ENCODE results near the gene RADIL. TPM values are rescaled to one million over a fixed set of nuclear protein-coding genes. Genes with fewer than 3 reads are reported as not detected.

RADIL gene
- total RNA-seq, 4 donors from 2014 or later: 1.0 to 10.1 (median 6.6) TPM

DNA sequence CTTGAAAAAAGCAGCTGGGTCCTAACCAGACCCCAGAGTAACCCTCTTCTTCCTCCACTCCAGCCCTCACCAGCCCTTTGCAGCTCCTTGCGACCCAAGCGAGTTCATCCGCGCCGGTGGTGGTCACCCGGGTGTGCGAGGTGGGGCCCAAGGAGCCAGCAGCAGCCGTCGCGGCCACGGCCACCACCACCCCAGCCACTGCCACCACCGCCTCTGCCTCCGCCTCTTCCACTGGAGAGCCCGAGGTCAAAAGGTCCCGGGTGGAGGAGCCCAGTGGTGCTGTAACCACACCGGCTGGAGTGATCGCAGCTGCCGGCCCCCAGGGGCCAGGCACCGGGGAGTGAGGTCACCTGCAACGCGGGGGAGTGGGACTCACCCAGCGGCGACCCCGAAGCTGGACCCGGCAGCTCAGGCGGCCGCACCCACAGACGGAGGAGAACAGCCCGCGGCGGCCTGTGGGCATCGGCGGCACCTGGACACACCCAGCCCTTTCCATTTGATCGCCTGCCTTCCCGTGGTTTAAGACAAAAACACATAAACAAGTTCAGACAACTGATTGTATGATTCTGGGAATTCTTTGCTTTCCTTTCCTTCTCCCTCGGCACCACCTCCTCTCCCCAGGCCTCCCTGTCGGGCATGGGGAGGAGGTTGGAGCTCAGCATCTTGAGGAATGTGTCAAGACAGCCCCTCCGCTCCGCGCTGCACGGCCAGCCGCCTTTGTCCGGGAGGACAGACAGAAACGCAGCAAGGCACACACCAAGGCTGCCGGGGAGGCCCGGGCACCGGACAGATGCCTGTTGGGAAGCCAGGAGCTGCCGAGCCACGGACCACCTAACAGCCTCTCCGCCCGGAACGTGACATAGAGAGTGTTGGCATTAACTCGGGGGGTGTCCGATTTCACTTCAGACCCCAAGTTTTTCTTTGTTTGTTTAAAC lies 121.1 kb downstream of the RADIL start:
- DNase-seq: no peak
- H3K27me3 ChIP-seq: no peaks in the 10 kb centered on the region
- H3K36me3 ChIP-seq: no peaks in the 10 kb centered on the region
- intact Hi-C loops (cut with DNase I; ENCODE audit: low total_unique reads): no loop called here
- H3K4me1 ChIP-seq: peaks cover 0 to 14% of the 10 kb centered on the region in 2 donors
- TF ChIP-seq, protein P1, sequence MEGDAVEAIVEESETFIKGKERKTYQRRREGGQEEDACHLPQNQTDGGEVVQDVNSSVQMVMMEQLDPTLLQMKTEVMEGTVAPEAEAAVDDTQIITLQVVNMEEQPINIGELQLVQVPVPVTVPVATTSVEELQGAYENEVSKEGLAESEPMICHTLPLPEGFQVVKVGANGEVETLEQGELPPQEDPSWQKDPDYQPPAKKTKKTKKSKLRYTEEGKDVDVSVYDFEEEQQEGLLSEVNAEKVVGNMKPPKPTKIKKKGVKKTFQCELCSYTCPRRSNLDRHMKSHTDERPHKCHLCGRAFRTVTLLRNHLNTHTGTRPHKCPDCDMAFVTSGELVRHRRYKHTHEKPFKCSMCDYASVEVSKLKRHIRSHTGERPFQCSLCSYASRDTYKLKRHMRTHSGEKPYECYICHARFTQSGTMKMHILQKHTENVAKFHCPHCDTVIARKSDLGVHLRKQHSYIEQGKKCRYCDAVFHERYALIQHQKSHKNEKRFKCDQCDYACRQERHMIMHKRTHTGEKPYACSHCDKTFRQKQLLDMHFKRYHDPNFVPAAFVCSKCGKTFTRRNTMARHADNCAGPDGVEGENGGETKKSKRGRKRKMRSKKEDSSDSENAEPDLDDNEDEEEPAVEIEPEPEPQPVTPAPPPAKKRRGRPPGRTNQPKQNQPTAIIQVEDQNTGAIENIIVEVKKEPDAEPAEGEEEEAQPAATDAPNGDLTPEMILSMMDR (IDR thresholded peaks at IDR 0.05): no peak
- TF ChIP-seq POLR2A (IDR thresholded peaks at IDR 0.05): no peak
- no peaks in the 10 kb centered on the region for H3K9me3 ChIP-seq
- no peak overlapping the region for H3K27ac ChIP-seq
- H3K4me3 ChIP-seq: no peak overlapping the region

DNA sequence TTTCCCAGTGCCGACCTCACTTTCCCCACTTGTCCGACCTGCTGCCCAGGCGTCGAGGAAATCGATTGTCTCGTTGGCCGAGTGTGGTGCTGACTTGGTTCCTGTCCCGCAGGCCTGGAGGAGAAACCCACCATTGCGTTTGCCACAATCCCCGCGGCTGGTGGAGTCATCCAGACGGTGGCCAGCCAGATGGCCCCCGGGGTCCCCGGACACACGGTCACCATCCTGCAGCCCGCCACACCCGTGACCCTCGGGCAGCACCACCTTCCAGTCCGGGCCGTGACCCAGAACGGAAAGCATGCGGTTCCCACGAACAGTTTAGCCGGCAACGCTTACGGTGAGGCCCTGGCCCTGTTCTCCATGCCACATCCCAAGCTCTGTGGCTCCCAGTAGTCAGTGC lies 122.6 kb downstream of the RADIL start:
- Histone ChIP-seq H3K4me3 (no peak overlapping the region), H3K36me3 (no peaks in the 10 kb centered on the region), H3K27ac (no peak overlapping the region), H3K9me3 (no peaks in the 10 kb centered on the region), H3K4me1 (peaks cover 0 to 14% of the 10 kb centered on the region in 2 donors), H3K27me3 (no peaks in the 10 kb centered on the region)
- intact Hi-C loops (cut with DNase I; ENCODE audit: low total_unique reads): no loop called here
- no peak for DNase-seq
- TF ChIP-seq, protein P1 (IDR thresholded peaks at IDR 0.05): no peak
- no peak for TF ChIP-seq POLR2A (IDR thresholded peaks at IDR 0.05)

DNA sequence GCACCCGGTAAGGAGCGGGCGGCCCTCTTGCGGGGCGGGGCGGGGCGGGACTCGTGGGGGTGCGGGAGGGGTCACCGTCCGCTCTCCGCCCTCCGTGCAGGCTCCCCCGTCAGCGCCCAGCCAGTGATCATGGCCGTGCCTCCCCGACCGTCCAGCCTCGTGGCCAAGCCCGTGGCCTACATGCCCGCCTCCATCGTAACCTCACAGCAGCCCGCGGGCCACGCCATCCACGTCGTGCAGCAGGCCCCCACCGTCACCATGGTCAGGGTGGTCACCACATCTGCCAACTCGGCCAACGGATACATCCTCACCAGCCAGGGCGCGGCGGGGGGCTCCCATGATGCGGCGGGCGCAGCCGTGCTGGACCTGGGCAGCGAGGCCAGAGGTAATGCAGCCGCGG lies 124.3 kb downstream of the RADIL start:
- Histone ChIP-seq H3K27me3 (no peaks in the 10 kb centered on the region), H3K36me3 (no peaks in the 10 kb centered on the region), H3K9me3 (no peaks in the 10 kb centered on the region), H3K4me1 (no peaks in the 10 kb centered on the region), H3K27ac (no peak overlapping the region), H3K4me3 (no peak overlapping the region)
- TF ChIP-seq, protein P1 (IDR thresholded peaks at IDR 0.05): no peak
- no peak for TF ChIP-seq POLR2A (IDR thresholded peaks at IDR 0.05)
- intact Hi-C loops (cut with DNase I; ENCODE audit: low total_unique reads): no loop called here
- no peak for DNase-seq

GRCh38 chr7:4758791-4759190 lies 124.7 kb downstream of the RADIL start:
- Histone ChIP-seq H3K27me3 (no peaks in the 10 kb centered on the region), H3K36me3 (no peaks in the 10 kb centered on the region), H3K4me1 (no peaks in the 10 kb centered on the region), H3K27ac (no peak overlapping the region), H3K4me3 (no peak overlapping the region), H3K9me3 (no peaks in the 10 kb centered on the region)
- intact Hi-C loops (cut with DNase I; ENCODE audit: low total_unique reads): no loop called here
- DNase-seq: no peak
- TF ChIP-seq, protein P1 (IDR thresholded peaks at IDR 0.05): no peak
- TF ChIP-seq POLR2A (IDR thresholded peaks at IDR 0.05): no peak

DNA sequence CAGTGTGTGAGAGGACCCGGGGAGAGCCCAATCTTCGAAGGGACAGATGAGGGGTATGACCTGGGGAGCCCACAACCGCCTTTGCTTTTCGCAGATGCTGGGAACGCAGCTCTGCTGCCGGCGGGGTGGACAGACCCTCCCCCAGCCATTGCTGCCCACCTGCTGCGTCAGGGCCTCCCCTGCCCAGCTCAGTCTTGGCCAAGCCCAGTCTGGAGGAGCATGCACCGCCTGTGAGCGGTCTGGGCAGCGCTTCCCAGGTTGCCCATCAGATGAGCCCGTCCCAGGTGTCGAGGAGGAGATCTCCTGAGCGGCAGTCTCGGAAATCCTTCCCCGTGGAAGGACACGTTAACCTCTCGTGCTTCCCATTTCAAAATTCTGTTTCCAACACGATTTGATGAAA lies 125.4 kb downstream of the RADIL start:
- Histone ChIP-seq H3K27me3 (no peaks in the 10 kb centered on the region), H3K27ac (no peak overlapping the region), H3K36me3 (no peaks in the 10 kb centered on the region), H3K9me3 (no peaks in the 10 kb centered on the region), H3K4me1 (peaks cover 0 to 5% of the 10 kb centered on the region in 2 donors), H3K4me3 (no peak overlapping the region)
- no peak for DNase-seq
- no peak for TF ChIP-seq POLR2A (IDR thresholded peaks at IDR 0.05)
- TF ChIP-seq, protein P1 (IDR thresholded peaks at IDR 0.05): no peak
- intact Hi-C loops (cut with DNase I; ENCODE audit: low total_unique reads): no loop called here

Data from uterus (tissue), 4 donors.